ENCODE measurements around the gene PNMA8B. TPM values are rescaled to one million over a fixed set of nuclear protein-coding genes. Genes with fewer than 3 reads are reported as not detected.

Gene PNMA8B
- total RNA-seq, 2 experiments from 2014 or later: 0.14 to 0.19 TPM

DNA sequence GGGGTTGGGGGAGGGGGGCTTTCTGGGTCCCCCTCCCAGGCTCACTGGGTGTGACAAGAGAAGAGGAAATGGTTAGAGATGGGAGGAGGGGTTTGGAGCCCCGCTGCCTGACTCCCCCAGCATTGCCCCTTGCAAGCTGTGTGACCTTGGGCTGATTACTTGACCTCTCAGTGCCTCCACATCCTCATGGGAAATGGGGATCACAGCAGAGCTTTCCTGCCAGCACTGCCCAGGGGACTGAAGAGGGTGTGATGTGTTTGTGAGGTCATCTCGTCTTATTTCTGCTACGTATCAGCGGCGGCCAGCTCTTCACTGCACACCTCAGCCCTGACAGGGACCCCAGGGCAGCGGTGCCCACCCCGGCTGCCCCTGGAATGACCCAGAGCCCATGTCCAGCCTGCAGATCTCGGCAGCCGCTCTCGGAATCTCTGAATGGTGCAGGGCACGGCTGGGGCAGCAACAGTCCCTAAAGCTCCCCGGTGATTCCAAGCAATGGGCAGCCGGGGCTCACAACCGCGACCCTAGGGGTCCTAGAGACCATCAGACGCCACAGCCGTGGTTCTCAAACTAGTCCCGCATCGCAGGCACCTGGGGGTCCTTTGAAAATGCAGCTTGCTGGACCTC, 8.4 kb downstream of the PNMA8B start:
- Histone ChIP-seq H3K27ac (ENCODE audit: low read depth in 1 of 2, low read length in 2 of 2) (no peak overlapping the region), H3K9me3 (ENCODE audit: control insufficient read depth in 1 of 2, insufficient read depth in 1 of 2, low read length in 2 of 2) (peaks cover 0 to 26% of the 10 kb centered on the region in 2 experiments), H3K4me1 (ENCODE audit: insufficient read depth, low read length) (peaks cover 28% of the 10 kb centered on the region), H3K36me3 (ENCODE audit: insufficient read depth, low read length) (no peaks in the 10 kb centered on the region), H3K27me3 (ENCODE audit: control insufficient read depth in 1 of 2, insufficient read depth in 2 of 2, low read length in 2 of 2) (peaks cover 53 to 54% of the 10 kb centered on the region in 2 experiments), H3K4me3 (ENCODE audit: low read length) (no peak overlapping the region)
- Mint-ChIP-seq H3K36me3 (ENCODE audit: low read depth) (no peaks in the 10 kb centered on the region), H3K4me3 (no peak overlapping the region), H3K4me1 (ENCODE audit: low read depth) (peaks cover 34% of the 10 kb centered on the region), H3K9me3 (no peaks in the 10 kb centered on the region), H3K27me3 (peaks cover 95% of the 10 kb centered on the region), H3K27ac (no peak overlapping the region)
- no peak for TF ChIP-seq CTCF (IDR thresholded peaks at IDR 0.05)
- POLR2A ChIA-PET: no interaction called here
- intact Hi-C loops (cut with DNase I, micrococcal nuclease): loop anchor here (1.0 to 5.0 kb wide), 4 partner anchors 85 to 460 kb away; no protein-coding TSS in a partner anchor
- CTCF ChIA-PET: interaction anchor here (1.3 to 1.6 kb wide), 4 partner anchors 85 to 459 kb away, joined by 4 to 9 read pairs (median 8); no protein-coding TSS in a partner anchor
- DNase-seq (no peak), ATAC-seq (ENCODE audit: poor library complexity) (no peak)

GRCh38 chr19:46486358-46486757, 9.3 kb downstream of the PNMA8B start:
- peaks cover 0 to 26% of the 10 kb centered on the region in 2 experiments for H3K9me3 ChIP-seq (ENCODE audit: control insufficient read depth in 1 of 2, insufficient read depth in 1 of 2, low read length in 2 of 2)
- Mint-ChIP-seq H3K27me3 (peaks cover 93% of the 10 kb centered on the region), H3K27ac (no peak overlapping the region), H3K9me3 (no peaks in the 10 kb centered on the region), H3K4me3 (no peak overlapping the region), H3K36me3 (ENCODE audit: low read depth) (no peaks in the 10 kb centered on the region), H3K4me1 (ENCODE audit: low read depth) (peaks cover 33% of the 10 kb centered on the region)
- no peak for TF ChIP-seq CTCF (IDR thresholded peaks at IDR 0.05)
- H3K4me3 ChIP-seq (ENCODE audit: low read length): no peak overlapping the region
- H3K4me1 ChIP-seq (ENCODE audit: insufficient read depth, low read length): peaks cover 24% of the 10 kb centered on the region
- no peak overlapping the region for H3K27ac ChIP-seq (ENCODE audit: low read depth in 1 of 2, low read length in 2 of 2)
- intact Hi-C loops (cut with DNase I, micrococcal nuclease): loop anchor here in 1 of 2 experiments (5.0 kb wide), 1 partner anchor 459 kb away; no protein-coding TSS in a partner anchor
- DNase-seq (no peak), ATAC-seq (ENCODE audit: poor library complexity) (no peak)
- no peaks in the 10 kb centered on the region for H3K36me3 ChIP-seq (ENCODE audit: insufficient read depth, low read length)
- peaks cover 49 to 51% of the 10 kb centered on the region in 2 experiments for H3K27me3 ChIP-seq (ENCODE audit: control insufficient read depth in 1 of 2, insufficient read depth in 2 of 2, low read length in 2 of 2)
- CTCF ChIA-PET: no interaction called here
- POLR2A ChIA-PET: no interaction called here

DNA sequence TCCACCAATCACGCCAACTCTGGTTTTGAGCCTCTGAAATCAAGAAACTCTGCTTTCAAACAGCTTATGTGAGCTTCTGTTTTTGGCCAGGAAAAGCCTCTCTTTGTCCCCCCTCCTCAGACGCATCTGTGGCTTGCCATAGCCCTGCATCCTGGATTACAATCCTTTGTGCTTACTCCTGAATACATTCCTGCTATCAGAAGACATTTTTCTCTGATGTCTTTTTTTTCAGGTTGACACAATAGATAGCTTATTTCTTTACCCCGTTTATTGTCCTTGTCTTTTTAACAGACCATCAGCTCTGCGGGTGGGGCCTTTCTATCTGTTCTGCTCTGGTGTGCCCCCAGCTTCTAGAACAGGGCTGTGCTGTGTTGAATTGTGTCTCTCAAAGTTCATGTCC, 11.0 kb downstream of the PNMA8B start:
- no peaks in the 10 kb centered on the region for H3K36me3 ChIP-seq (ENCODE audit: insufficient read depth, low read length)
- H3K4me3 Mint-ChIP-seq: no peak overlapping the region
- no peak overlapping the region for H3K4me3 ChIP-seq (ENCODE audit: low read length)
- ATAC-seq (ENCODE audit: poor library complexity) (no peak), DNase-seq (no peak)
- no peaks in the 10 kb centered on the region for H3K9me3 Mint-ChIP-seq
- H3K27me3 Mint-ChIP-seq: peaks cover 85% of the 10 kb centered on the region
- H3K4me1 ChIP-seq (ENCODE audit: insufficient read depth, low read length): peaks cover 18% of the 10 kb centered on the region
- H3K9me3 ChIP-seq (ENCODE audit: control insufficient read depth in 1 of 2, insufficient read depth in 1 of 2, low read length in 2 of 2): peaks cover 0 to 14% of the 10 kb centered on the region in 2 experiments
- H3K4me1 Mint-ChIP-seq (ENCODE audit: low read depth): peaks cover 27% of the 10 kb centered on the region
- H3K27me3 ChIP-seq (ENCODE audit: control insufficient read depth in 1 of 2, insufficient read depth in 2 of 2, low read length in 2 of 2): peaks cover 32 to 43% of the 10 kb centered on the region in 2 experiments
- no peak overlapping the region for H3K27ac ChIP-seq (ENCODE audit: low read depth in 1 of 2, low read length in 2 of 2)
- ChIA-PET POLR2A (no interaction called here), CTCF (no interaction called here)
- no peak for TF ChIP-seq CTCF (IDR thresholded peaks at IDR 0.05)
- intact Hi-C loops (cut with DNase I, micrococcal nuclease): loop anchor here in 1 of 2 experiments (5.0 kb wide), 1 partner anchor 457 kb away; no protein-coding TSS in a partner anchor
- H3K36me3 Mint-ChIP-seq (ENCODE audit: low read depth): no peaks in the 10 kb centered on the region
- H3K27ac Mint-ChIP-seq: no peak overlapping the region

All from CD4-positive, alpha-beta T cell (primary cell).